ENCODE measurements around the gene ZNF439. TPM values are rescaled to one million over a fixed set of nuclear protein-coding genes. Genes with fewer than 3 reads are reported as not detected.
"Not testable (repeated sequence)": the region's sequence is repeated elsewhere in the genome, so short reads cannot be mapped to it uniquely, and the experiment has no call there.

The ZNF439 gene
- total RNA-seq, 1 experiment from 2014 or later, result 6.2 TPM

DNA sequence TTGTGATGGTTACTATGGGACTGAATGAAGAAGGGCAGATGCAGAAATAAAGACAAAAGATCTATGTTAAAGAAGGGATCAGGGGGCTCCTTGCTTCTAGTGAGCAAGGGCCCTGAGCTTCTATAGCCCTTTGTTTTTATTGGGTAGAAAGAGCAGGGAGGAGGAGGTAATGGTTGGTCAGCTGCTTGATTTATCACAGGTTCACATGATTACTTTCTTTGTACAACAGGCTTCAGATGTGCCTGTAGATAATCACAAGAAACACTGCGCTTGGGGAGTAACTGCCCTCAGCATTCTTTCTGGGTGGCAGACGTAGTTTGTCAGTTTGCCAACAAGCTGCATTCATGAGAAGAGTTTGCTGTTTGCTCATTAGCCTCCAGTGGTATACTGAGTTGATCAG, 4.8 kb upstream of the ZNF439 start:
- Histone ChIP-seq H3K4me2 (ENCODE audit: low read length) (no peak overlapping the region), H3K36me3 (ENCODE audit: low read depth, low read length) (no peaks in the 10 kb centered on the region), H3K27ac (ENCODE audit: low read length) (no peak overlapping the region), H4K20me1 (ENCODE audit: low read length) (no peaks in the 10 kb centered on the region), H3K79me2 (ENCODE audit: low read length) (no peaks in the 10 kb centered on the region), H3K27me3 (ENCODE audit: low read length) (no peaks in the 10 kb centered on the region), H3K9ac (ENCODE audit: low read length) (no peak overlapping the region), H3K4me1 (ENCODE audit: insufficient read depth, low read length) (no peaks in the 10 kb centered on the region), H2AFZ (ENCODE audit: low read length) (no peak overlapping the region), H3K4me3 (ENCODE audit: low read length) (no peak overlapping the region), H3K9me2 (replicated peaks; ENCODE audit: low read length) (no peaks in the 10 kb centered on the region), H3K9me3 (ENCODE audit: low read length) (peaks cover 11% of the 10 kb centered on the region; the same call in 1 of the 2 replicates), H3F3A (ENCODE audit: low read length, unreplicated experiment) (no peaks in the 10 kb centered on the region)
- ATAC-seq (no peak), DNase-seq (no peak)
- POLR2A ChIA-PET (ENCODE audit: unreplicated experiment), result no interaction called here
- TF ChIP-seq EZH2 (IDR thresholded peaks at IDR 0.05; ENCODE audit: low read length, unreplicated experiment), result no peak
- TF ChIP-seq, protein P1, sequence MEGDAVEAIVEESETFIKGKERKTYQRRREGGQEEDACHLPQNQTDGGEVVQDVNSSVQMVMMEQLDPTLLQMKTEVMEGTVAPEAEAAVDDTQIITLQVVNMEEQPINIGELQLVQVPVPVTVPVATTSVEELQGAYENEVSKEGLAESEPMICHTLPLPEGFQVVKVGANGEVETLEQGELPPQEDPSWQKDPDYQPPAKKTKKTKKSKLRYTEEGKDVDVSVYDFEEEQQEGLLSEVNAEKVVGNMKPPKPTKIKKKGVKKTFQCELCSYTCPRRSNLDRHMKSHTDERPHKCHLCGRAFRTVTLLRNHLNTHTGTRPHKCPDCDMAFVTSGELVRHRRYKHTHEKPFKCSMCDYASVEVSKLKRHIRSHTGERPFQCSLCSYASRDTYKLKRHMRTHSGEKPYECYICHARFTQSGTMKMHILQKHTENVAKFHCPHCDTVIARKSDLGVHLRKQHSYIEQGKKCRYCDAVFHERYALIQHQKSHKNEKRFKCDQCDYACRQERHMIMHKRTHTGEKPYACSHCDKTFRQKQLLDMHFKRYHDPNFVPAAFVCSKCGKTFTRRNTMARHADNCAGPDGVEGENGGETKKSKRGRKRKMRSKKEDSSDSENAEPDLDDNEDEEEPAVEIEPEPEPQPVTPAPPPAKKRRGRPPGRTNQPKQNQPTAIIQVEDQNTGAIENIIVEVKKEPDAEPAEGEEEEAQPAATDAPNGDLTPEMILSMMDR (conservative IDR thresholded peaks at IDR 0.05; ENCODE audit: low read depth, low read length), result no peak
- no peak for TF ChIP-seq EZH2phosphoT487 (IDR thresholded peaks at IDR 0.05; ENCODE audit: borderline replicate concordance, low read length)
- intact Hi-C loops (cut with micrococcal nuclease), result no loop called here
- CTCF ChIA-PET, result no interaction called here
- BruUV-seq (replicated peaks), result no TSS peak

GRCh38 chr19:11847615-11848014, 911 bp upstream of the ZNF439 start:
- H2AFZ ChIP-seq (ENCODE audit: low read length); H3K27ac ChIP-seq (ENCODE audit: low read length); H3K4me3 ChIP-seq (ENCODE audit: low read length); H3K4me1 ChIP-seq (ENCODE audit: insufficient read depth, low read length); CTCF ChIA-PET; BruUV-seq (replicated peaks); H3K4me2 ChIP-seq (ENCODE audit: low read length); intact Hi-C loops (cut with micrococcal nuclease); ATAC-seq; H3K27me3 ChIP-seq (ENCODE audit: low read length); H3K9ac ChIP-seq (ENCODE audit: low read length); H3F3A ChIP-seq (ENCODE audit: low read length, unreplicated experiment); H3K79me2 ChIP-seq (ENCODE audit: low read length); H3K9me3 ChIP-seq (ENCODE audit: low read length); POLR2A ChIA-PET (ENCODE audit: unreplicated experiment); DNase-seq; H3K9me2 ChIP-seq (replicated peaks; ENCODE audit: low read length); H4K20me1 ChIP-seq (ENCODE audit: low read length); H3K36me3 ChIP-seq (ENCODE audit: low read depth, low read length): not testable (repeated sequence)

DNA sequence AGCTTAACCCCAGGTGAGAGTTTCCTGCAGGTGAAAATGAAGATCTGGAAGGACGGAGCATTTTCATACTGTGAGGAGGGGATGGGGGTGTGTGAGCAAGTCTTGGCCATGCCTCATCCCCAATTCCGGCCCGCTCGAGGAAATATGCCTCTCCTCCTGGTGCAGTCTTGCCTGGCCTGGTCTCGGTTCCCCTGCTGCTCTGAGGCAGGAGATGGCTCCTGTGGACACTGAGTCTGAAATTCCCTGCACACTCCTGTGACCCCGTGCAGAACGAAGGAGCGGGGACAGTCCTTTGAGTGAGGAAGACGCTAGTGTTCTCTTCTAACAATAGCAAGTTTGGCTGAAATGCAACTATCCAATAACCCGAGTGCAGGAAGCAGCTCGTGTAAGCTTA, 329 bp upstream of the ZNF439 start:
- Histone ChIP-seq H3K27ac (ENCODE audit: low read length) (no peak overlapping the region), H3K9me2 (replicated peaks; ENCODE audit: low read length) (no peaks in the 10 kb centered on the region), H3K36me3 (ENCODE audit: low read depth, low read length) (0 out of 2 replicates have a peak, but pooled peaks cover under 1% of the 10 kb centered on the region), H4K20me1 (ENCODE audit: low read length) (no peaks in the 10 kb centered on the region), H2AFZ (ENCODE audit: low read length) (peak overlapping the region; percentile 87), H3K9ac (ENCODE audit: low read length) (no peak overlapping the region), H3K4me3 (ENCODE audit: low read length) (peak overlapping the region; percentile 69), H3F3A (ENCODE audit: low read length, unreplicated experiment) (no peaks in the 10 kb centered on the region), H3K79me2 (ENCODE audit: low read length) (no peaks in the 10 kb centered on the region), H3K4me1 (ENCODE audit: insufficient read depth, low read length) (no peaks in the 10 kb centered on the region), H3K4me2 (ENCODE audit: low read length) (peak overlapping the region; percentile 84), H3K9me3 (ENCODE audit: low read length) (peaks cover under 1% of the 10 kb centered on the region; the same call in 1 of the 2 replicates), H3K27me3 (ENCODE audit: low read length) (no peaks in the 10 kb centered on the region)
- DNase-seq (no peak), ATAC-seq (no peak)
- POLR2A ChIA-PET (ENCODE audit: unreplicated experiment), result no interaction called here
- TF ChIP-seq EZH2phosphoT487 (IDR thresholded peaks at IDR 0.05; ENCODE audit: borderline replicate concordance, low read length), result no peak
- no peak for TF ChIP-seq EZH2 (IDR thresholded peaks at IDR 0.05; ENCODE audit: low read length, unreplicated experiment)
- BruUV-seq (replicated peaks), result no TSS peak
- CTCF ChIA-PET, result no interaction called here
- intact Hi-C loops (cut with micrococcal nuclease), result no loop called here

DNA sequence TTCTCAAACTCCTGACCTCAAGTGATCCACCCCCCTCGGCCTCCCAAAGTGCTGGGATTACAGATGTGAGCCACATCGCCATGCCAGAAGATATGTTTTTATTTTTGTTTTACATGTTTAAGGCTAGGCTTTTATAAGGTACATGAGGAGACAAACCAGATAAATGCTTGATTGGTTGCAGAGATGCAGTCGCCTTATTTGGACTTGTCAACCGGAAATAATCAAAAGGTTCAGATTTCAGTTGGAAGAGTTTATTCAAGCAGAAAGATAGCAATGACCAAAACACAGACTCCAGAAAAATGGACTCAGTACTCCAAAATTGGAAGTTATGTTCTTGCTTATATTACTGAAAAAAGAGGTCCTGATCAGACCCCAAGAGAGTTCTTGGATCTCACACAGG, 1.8 kb downstream of the ZNF439 start:
- BruUV-seq (replicated peaks); H3K9me2 ChIP-seq (replicated peaks; ENCODE audit: low read length); H3K9ac ChIP-seq (ENCODE audit: low read length); H3K4me1 ChIP-seq (ENCODE audit: insufficient read depth, low read length); DNase-seq; H3K9me3 ChIP-seq (ENCODE audit: low read length); intact Hi-C loops (cut with micrococcal nuclease); CTCF ChIA-PET; ATAC-seq; POLR2A ChIA-PET (ENCODE audit: unreplicated experiment); H3F3A ChIP-seq (ENCODE audit: low read length, unreplicated experiment); H3K79me2 ChIP-seq (ENCODE audit: low read length); H3K36me3 ChIP-seq (ENCODE audit: low read depth, low read length); H3K4me3 ChIP-seq (ENCODE audit: low read length); H2AFZ ChIP-seq (ENCODE audit: low read length); H3K27ac ChIP-seq (ENCODE audit: low read length); H3K27me3 ChIP-seq (ENCODE audit: low read length); H4K20me1 ChIP-seq (ENCODE audit: low read length); H3K4me2 ChIP-seq (ENCODE audit: low read length): not testable (repeated sequence)
